Cardiac fibroblast (primary cell): Measurements from ENCODE around the gene PATJ.
"Not testable (repeated sequence)": the region's sequence is repeated elsewhere in the genome, so short reads cannot be mapped to it uniquely, and the experiment has no call there.

Source experiments
- DNase-seq, 2 donors: peaks; one replicate each; pipeline versions ENCODE4 v3.0.0 to v3.0.0-alpha.2; 2010; ENCODE audit warnings: low read depth in 2 of 2
- H3K4me3 ChIP-seq, 2 donors: replicated peaks in 1 of 2; 1 replicate in 1 of 2; 2 replicates in 1 of 2; pipeline ENCODE4 v1.5.1; 2011; ENCODE audit warnings: low read depth in 2 of 2, low read length in 2 of 2, mild to moderate bottlenecking in 2 of 2, moderate library complexity in 1 of 2
- CTCF ChIP-seq: IDR thresholded peaks from one replicate; pipeline ENCODE4 v1.5.1; 2011; ENCODE audit warnings: low read depth, mild to moderate bottlenecking, low read length, inconsistent platforms

The PATJ gene

GRCh38 chr1:62184336-62184735 lies 442.1 kb downstream of the PATJ start:
- no peak for TF ChIP-seq CTCF

GRCh38 chr1:62185233-62185632 lies 443.0 kb downstream of the PATJ start:
- DNase-seq = not testable (repeated sequence)

More at GRCh38 chr1:62184336-62184735, 442.1 kb downstream of the PATJ start:
- H3K4me3 ChIP-seq = no peak overlapping the region
- no peak for DNase-seq

GRCh38 chr1:62185677-62186076 lies 443.4 kb downstream of the PATJ start:
- no peak for TF ChIP-seq CTCF
- no peak for DNase-seq
- H3K4me3 ChIP-seq = no peak overlapping the region

More at GRCh38 chr1:62185233-62185632, 443.0 kb downstream of the PATJ start:
- not testable (repeated sequence) for H3K4me3 ChIP-seq

GRCh38 chr1:62187548-62187947 lies 445.3 kb downstream of the PATJ start:
- DNase-seq = no peak
- H3K4me3 ChIP-seq = no peak overlapping the region
- TF ChIP-seq CTCF = no peak

GRCh38 chr1:62188111-62188510 lies 445.8 kb downstream of the PATJ start:
- H3K4me3 ChIP-seq = no peak overlapping the region
- no peak for DNase-seq
- no peak for TF ChIP-seq CTCF

GRCh38 chr1:62194651-62195544 lies 452.6 kb downstream of the PATJ start, which contains the start of gene L1TD1:
TSS of gene L1TD1 (plus strand) at chr1:62194849. CDS start at chr1:62206629, 11,780 bp downstream.
- no peak within 1 kb of the TSS for H3K4me3 ChIP-seq
- no peak for DNase-seq
- no peak for TF ChIP-seq CTCF

GRCh38 chr1:62196086-62196690 lies 453.9 kb downstream of the PATJ start:
- no peak for DNase-seq
- no peak overlapping the region for H3K4me3 ChIP-seq
- no peak for TF ChIP-seq CTCF
